ENCODE measurements around the gene ARSG. TPM values are rescaled to one million over a fixed set of nuclear protein-coding genes. Genes with fewer than 3 reads are reported as not detected.

ARSG gene
- total and polyA plus RNA-seq, 2 of the 13 experiments (the other 11 are each of a cell fraction or from before 2014, with no cell fraction given), result 3.7 to 15.2 TPM

DNA sequence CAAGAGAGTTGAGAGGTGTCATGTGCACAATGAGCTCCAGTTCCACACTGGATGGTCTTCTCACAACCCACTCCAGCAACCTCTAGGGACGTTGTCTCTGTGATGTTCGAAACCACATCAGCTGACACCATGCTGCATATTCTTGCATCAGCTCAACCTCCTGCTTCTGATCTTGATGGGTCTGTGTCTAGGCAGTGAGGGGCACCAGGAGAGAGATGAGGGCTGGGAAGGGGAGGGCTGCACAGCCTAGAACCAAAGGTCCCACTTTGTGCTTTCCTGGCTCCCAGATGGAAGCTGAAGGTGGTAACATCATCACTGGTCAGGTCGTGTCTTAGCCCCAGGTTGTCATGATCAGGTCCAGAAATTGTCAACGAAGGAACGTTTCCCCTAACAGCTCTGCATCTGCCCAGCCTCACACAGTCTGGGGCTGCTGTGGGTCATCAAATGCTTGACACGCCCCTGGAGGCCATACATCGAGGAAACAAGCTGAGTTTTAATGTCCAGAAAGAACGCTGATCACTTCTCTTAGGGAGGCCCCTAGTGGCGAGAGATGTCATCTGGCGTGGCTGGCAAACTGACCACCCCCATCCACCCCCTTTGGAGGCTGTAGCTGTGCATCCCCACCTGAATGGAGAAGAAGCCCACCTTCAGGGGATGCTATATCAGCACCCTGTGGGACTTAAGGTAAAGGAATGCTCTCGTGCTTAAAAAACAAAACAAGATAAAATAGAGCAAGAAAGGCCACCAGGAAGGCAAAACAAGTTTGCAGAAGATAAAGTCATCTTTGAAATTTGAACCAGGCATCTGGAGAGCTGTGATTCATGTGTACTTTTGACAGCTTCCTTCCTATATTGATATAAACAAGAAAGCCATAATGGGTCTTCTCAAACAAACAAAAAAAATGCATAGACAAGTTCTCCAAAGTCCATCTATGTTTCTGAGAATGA lies 107.7 kb downstream of the ARSG start (continued):
- TF ChIP-seq HIC2 (CRISPR knock-in tag; IDR thresholded peaks at IDR 0.05; ENCODE audit: low read depth) (peak; percentile 75; the same call in 1 of the 2 replicates), ZNF225 (CRISPR knock-in tag; IDR thresholded peaks at IDR 0.05) (0 out of 2 replicates have a peak, but pooled peaks have one; percentile 76), RARG (CRISPR knock-in tag; IDR thresholded peaks at IDR 0.05; ENCODE audit: low read depth) (no peak), GFI1 (CRISPR knock-in tag; IDR thresholded peaks at IDR 0.05; ENCODE audit: borderline replicate concordance) (peak; percentile 83; the same call in 1 of the 2 replicates), THAP11 (CRISPR knock-in tag; IDR thresholded peaks at IDR 0.05) (peak; percentile 22; the same call in 1 of the 2 replicates), ZNF510 (CRISPR knock-in tag; IDR thresholded peaks at IDR 0.05; ENCODE audit: low read depth) (0 out of 2 replicates have a peak, but pooled peaks have one; percentile 49), ZBTB14 (CRISPR knock-in tag; IDR thresholded peaks at IDR 0.05) (peak; percentile 37; the same call in 1 of the 2 replicates), ZEB1 (IDR thresholded peaks at IDR 0.05; ENCODE audit: insufficient replicate concordance, low read depth) (peak; percentile 34), MIXL1 (CRISPR knock-in tag; IDR thresholded peaks at IDR 0.05) (peak; percentile 74), HOXA9 (CRISPR knock-in tag; IDR thresholded peaks at IDR 0.05; ENCODE audit: borderline replicate concordance) (no peak), MAFG (CRISPR knock-in tag; IDR thresholded peaks at IDR 0.05) (no peak), TBL1XR1 (IDR thresholded peaks at IDR 0.05; ENCODE audit: borderline replicate concordance, low read length, partially characterized antibody) (peak; percentile 12), SMC3 (IDR thresholded peaks at IDR 0.05; ENCODE audit: low read length) (peak; percentile 99), HNRNPH1 (optimal IDR thresholded peaks at IDR 0.05; ENCODE audit: low read depth, low read length) (no peak), HINFP (CRISPR knock-in tag; IDR thresholded peaks at IDR 0.05; ENCODE audit: low read depth) (peak; percentile 74; the same call in 1 of the 2 replicates), PAX8 (CRISPR knock-in tag; IDR thresholded peaks at IDR 0.05; ENCODE audit: borderline replicate concordance) (0 out of 2 replicates have a peak, but pooled peaks have one; percentile 58), LBX2 (CRISPR knock-in tag; IDR thresholded peaks at IDR 0.05; ENCODE audit: borderline replicate concordance) (peak; percentile 59; the same call in 1 of the 2 replicates), FOSL2 (CRISPR knock-in tag; IDR thresholded peaks at IDR 0.05) (0 out of 2 replicates have a peak, but pooled peaks have one; percentile 19), FOXA3 (CRISPR knock-in tag; IDR thresholded peaks at IDR 0.05) (peak; percentile 58)
- TF ChIP-seq, protein P1, sequence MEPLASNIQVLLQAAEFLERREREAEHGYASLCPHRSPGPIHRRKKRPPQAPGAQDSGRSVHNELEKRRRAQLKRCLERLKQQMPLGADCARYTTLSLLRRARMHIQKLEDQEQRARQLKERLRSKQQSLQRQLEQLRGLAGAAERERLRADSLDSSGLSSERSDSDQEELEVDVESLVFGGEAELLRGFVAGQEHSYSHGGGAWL (CRISPR knock-in tag; IDR thresholded peaks at IDR 0.05), result 0 out of 2 replicates have a peak, but pooled peaks have one; percentile 41
- TF ChIP-seq, protein P2, sequence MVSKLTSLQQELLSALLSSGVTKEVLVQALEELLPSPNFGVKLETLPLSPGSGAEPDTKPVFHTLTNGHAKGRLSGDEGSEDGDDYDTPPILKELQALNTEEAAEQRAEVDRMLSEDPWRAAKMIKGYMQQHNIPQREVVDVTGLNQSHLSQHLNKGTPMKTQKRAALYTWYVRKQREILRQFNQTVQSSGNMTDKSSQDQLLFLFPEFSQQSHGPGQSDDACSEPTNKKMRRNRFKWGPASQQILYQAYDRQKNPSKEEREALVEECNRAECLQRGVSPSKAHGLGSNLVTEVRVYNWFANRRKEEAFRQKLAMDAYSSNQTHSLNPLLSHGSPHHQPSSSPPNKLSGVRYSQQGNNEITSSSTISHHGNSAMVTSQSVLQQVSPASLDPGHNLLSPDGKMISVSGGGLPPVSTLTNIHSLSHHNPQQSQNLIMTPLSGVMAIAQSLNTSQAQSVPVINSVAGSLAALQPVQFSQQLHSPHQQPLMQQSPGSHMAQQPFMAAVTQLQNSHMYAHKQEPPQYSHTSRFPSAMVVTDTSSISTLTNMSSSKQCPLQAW (CRISPR knock-in tag; IDR thresholded peaks at IDR 0.05), result peak; percentile 85
